OCI-LY1 (cell line): ENCODE results near the gene ELF2.

Experiments used
- CTCF ChIP-seq: fragments of 200-600 bp; sonication (generic), shearing (Covaris generic); IDR thresholded peaks from 2 replicates; pipeline ENCODE4 v1.5.1; 2017; ENCODE audit warnings: mild to moderate bottlenecking, antibody characterized with exemption, low read length, moderate library complexity, mixed read lengths
- EZH2 ChIP-seq: fragments of 200-600 bp; sonication (generic), shearing (Covaris generic); IDR thresholded peaks from 2 replicates; pipeline ENCODE4 v1.8.0; 2017; ENCODE audit warnings: borderline replicate concordance, mixed run types, mild to moderate bottlenecking, antibody characterized with exemption, low read length, moderate library complexity, mixed read lengths

GRCh38 chr4:139014371-139015268 is 162.4 kb downstream of the ELF2 start:
- TF ChIP-seq CTCF (no peak), EZH2 (no peak)
